Neural crest cell (in vitro differentiated cells): ENCODE data around the gene SPATA19. TPM values are rescaled to one million over a fixed set of nuclear protein-coding genes. Genes with fewer than 3 reads are reported as not detected.

Experiments used
- DNase-seq: peaks from one replicate; pipeline ENCODE4 v3.0.0; 2021; ENCODE audit warnings: low read depth, mixed read lengths, low spot score
- H3K27ac Mint-ChIP-seq: one replicate; pipeline ENCODE4 v1.8.0; 2021; ENCODE audit warnings: mild to moderate bottlenecking, mixed read lengths; ENCODE audit not compliant: unreplicated experiment
- H3K27me3 Mint-ChIP-seq: 2 replicates; pipeline ENCODE4 v1.8.0; 2021; ENCODE audit warnings: low read depth, mild to moderate bottlenecking, mixed read lengths
- H3K36me3 Mint-ChIP-seq: 2 replicates; pipeline ENCODE4 v1.8.0; 2021; ENCODE audit warnings: low read depth, mild to moderate bottlenecking, mixed read lengths
- H3K4me1 Mint-ChIP-seq: 2 replicates; pipeline ENCODE4 v1.8.0; 2021; ENCODE audit warnings: mixed read lengths
- H3K4me3 Mint-ChIP-seq: one replicate; pipeline ENCODE4 v1.8.0; 2021; ENCODE audit warnings: mild to moderate bottlenecking, mixed read lengths
- H3K9me3 Mint-ChIP-seq: 2 replicates; pipeline ENCODE4 v1.8.0; 2021; ENCODE audit warnings: mixed read lengths
- total RNA-seq: library from RNA; stranded (reverse); gene quantifications from 2 replicates; pipeline ENCODE4 v1.2.1, GENCODE V29; 2021
- TF ChIP-seq, protein P1 (sequence below): fragments of 200-600 bp; sonication (generic); conservative IDR thresholded peaks from 2 replicates; pipeline ENCODE4 v1.5.0; 2021; ENCODE audit warnings: antibody characterized with exemption, mild to moderate bottlenecking

The SPATA19 gene
- total RNA-seq, 1 donor from 2014 or later = not detected

- TF ChIP-seq, protein P1, sequence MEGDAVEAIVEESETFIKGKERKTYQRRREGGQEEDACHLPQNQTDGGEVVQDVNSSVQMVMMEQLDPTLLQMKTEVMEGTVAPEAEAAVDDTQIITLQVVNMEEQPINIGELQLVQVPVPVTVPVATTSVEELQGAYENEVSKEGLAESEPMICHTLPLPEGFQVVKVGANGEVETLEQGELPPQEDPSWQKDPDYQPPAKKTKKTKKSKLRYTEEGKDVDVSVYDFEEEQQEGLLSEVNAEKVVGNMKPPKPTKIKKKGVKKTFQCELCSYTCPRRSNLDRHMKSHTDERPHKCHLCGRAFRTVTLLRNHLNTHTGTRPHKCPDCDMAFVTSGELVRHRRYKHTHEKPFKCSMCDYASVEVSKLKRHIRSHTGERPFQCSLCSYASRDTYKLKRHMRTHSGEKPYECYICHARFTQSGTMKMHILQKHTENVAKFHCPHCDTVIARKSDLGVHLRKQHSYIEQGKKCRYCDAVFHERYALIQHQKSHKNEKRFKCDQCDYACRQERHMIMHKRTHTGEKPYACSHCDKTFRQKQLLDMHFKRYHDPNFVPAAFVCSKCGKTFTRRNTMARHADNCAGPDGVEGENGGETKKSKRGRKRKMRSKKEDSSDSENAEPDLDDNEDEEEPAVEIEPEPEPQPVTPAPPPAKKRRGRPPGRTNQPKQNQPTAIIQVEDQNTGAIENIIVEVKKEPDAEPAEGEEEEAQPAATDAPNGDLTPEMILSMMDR = no peak
- Mint-ChIP-seq H3K9me3 (peaks cover 12% of the 10 kb centered on the region), H3K27me3 (no peaks in the 10 kb centered on the region), H3K36me3 (peaks cover 9% of the 10 kb centered on the region), H3K4me3 (no peak overlapping the region), H3K27ac (no peak overlapping the region), H3K4me1 (no peaks in the 10 kb centered on the region)
- DNase-seq = no peak
Measured at GRCh38 chr11:133796043-133796795, 49.1 kb downstream of the SPATA19 start.

DNA sequence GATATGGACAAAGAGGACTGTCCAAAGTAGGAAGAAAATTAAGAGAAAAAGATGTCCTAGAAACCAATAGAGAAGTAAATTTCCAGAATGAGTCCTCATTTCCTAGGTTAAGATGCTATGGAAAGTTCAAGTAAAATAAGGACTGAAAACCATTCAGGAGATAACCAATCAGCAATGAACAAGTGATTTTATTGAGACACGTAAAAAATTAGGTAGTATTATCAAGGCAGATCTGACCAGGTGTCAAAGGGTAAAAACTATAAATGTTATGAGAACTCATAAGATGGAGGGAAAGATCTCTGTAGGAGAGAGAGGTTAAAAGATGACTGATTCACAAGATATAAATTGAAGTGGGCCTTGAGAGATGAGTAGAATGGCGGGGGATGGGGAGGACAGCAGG is 50.2 kb downstream of the SPATA19 start:
- peaks cover 12% of the 10 kb centered on the region for H3K9me3 Mint-ChIP-seq
- no peaks in the 10 kb centered on the region for H3K4me1 Mint-ChIP-seq
- TF ChIP-seq, protein P1 = no peak
- H3K36me3 Mint-ChIP-seq = peaks cover 9% of the 10 kb centered on the region
- no peak for DNase-seq
- H3K4me3 Mint-ChIP-seq = no peak overlapping the region
- no peaks in the 10 kb centered on the region for H3K27me3 Mint-ChIP-seq
- H3K27ac Mint-ChIP-seq = no peak overlapping the region

- DNase-seq = no peak
- peaks cover 9% of the 10 kb centered on the region for H3K36me3 Mint-ChIP-seq
- H3K4me1 Mint-ChIP-seq = no peaks in the 10 kb centered on the region
- TF ChIP-seq, protein P1 = no peak
- no peaks in the 10 kb centered on the region for H3K27me3 Mint-ChIP-seq
- H3K9me3 Mint-ChIP-seq = peaks cover 12% of the 10 kb centered on the region
- H3K27ac Mint-ChIP-seq = no peak overlapping the region
- H3K4me3 Mint-ChIP-seq = no peak overlapping the region
Measured at GRCh38 chr11:133794205-133794604, 51.1 kb downstream of the SPATA19 start.

DNA sequence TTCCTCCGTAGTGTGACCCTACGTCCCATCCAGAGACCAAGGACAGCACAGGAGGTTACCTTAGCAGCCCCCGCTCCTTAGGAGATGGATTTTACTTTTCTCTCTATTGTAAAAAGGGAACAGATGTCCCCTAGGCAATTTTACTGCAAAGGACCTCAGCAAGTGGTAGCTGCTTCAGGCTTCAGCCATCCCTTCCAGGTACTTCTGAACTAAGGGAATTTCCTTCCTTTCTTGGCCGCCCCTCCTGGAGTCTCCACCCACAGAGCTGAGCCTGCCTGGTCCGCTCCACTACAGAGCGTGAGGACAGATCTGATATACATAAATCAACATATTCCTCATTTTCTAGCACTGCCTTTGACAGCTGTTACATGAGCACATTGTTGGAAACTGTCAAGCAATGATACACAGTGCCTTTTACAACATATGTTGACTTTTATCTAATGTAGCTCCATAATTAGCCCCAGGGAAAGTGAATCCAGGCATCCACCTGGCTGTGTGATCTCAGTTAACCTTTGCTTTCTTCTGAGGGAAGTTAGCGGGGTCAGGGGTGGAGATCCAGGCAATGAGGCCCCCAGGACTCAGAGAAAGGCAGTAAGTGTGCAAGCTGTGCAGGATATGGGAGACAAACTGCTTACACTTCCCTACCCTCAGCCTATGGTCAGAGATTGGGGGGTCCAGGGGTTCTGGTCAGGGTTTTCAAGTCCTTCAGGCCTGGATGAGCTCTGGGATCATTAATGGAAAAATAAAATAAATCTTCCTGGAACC is 51.9 kb downstream of the SPATA19 start:
- H3K9me3 Mint-ChIP-seq = peaks cover 12% of the 10 kb centered on the region
- no peaks in the 10 kb centered on the region for H3K4me1 Mint-ChIP-seq
- H3K4me3 Mint-ChIP-seq = no peak overlapping the region
- no peak for DNase-seq
- H3K36me3 Mint-ChIP-seq = peaks cover 9% of the 10 kb centered on the region
- no peak overlapping the region for H3K27ac Mint-ChIP-seq
- TF ChIP-seq, protein P1 = no peak
- peaks cover 2% of the 10 kb centered on the region for H3K27me3 Mint-ChIP-seq

DNA sequence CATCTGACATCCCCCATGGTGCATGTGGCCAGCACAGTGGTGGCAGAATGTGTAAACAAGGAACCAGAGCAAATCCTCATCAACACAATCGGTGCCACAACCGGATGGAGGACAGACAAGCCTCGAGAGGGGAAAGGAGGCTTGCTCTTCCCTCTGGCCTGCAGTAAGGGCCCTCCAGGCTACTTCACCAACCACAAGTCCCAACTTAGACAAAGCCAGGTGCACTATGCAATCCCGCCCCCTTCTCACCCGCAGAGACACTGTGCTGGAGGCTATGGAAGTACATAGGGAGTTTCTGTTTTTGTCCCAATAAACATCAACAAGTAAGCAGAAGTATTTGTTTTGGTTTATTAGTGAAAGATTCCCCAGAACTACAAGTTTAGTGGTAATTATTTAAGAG is 54.3 kb downstream of the SPATA19 start:
- TF ChIP-seq, protein P1 = no peak
- H3K4me1 Mint-ChIP-seq = no peaks in the 10 kb centered on the region
- no peak overlapping the region for H3K27ac Mint-ChIP-seq
- H3K9me3 Mint-ChIP-seq = peaks cover 12% of the 10 kb centered on the region
- DNase-seq = no peak
- H3K36me3 Mint-ChIP-seq = peaks cover 9% of the 10 kb centered on the region
- H3K4me3 Mint-ChIP-seq = no peak overlapping the region
- peaks cover 9% of the 10 kb centered on the region for H3K27me3 Mint-ChIP-seq

Other genes starting within 250 kb of the SPATA19 start
- gene IGSF9B, start 111.5 kb upstream of the SPATA19 start, total RNA-seq = 10.4 and 12.9 TPM in 2 replicates
- 98.6 and 99.9 TPM in 2 replicates for gene JAM3, start 223.6 kb upstream of the SPATA19 start, total RNA-seq